H9 (cell line): ENCODE measurements around the gene LNPEP. TPM values are rescaled to one million over a fixed set of nuclear protein-coding genes. Genes with fewer than 3 reads are reported as not detected.

ENCODE experiments used
- DNase-seq: peaks from one replicate; pipeline ENCODE4 v3.0.0-alpha.2; 2017
- H2AFZ ChIP-seq: one replicate; pipeline ENCODE4 v1.6.1; 2013; ENCODE audit warnings: mild to moderate bottlenecking, low read length, control low read depth, moderate library complexity
- H2AK5ac ChIP-seq: 2 replicates; pipeline ENCODE4 v1.6.1; 2013; ENCODE audit warnings: low read length, control low read depth, mixed read lengths; ENCODE audit not compliant: insufficient read length
- H2BK120ac ChIP-seq: one replicate; pipeline ENCODE4 v1.6.1; 2013; ENCODE audit warnings: low read depth, mild to moderate bottlenecking, low read length, control low read depth, inconsistent platforms; ENCODE audit not compliant: poor library complexity, severe bottlenecking
- H2BK12ac ChIP-seq: 2 replicates; pipeline ENCODE4 v1.6.1; 2013; ENCODE audit warnings: low read length, control low read depth, mixed read lengths, low read depth; ENCODE audit not compliant: insufficient read length
- H2BK15ac ChIP-seq: 2 replicates; pipeline ENCODE4 v1.6.1; 2013; ENCODE audit warnings: low read depth, low read length, control low read depth
- H2BK20ac ChIP-seq: one replicate; pipeline ENCODE4 v1.6.1; 2013; ENCODE audit warnings: low read depth, mild to moderate bottlenecking, low read length, control low read depth, inconsistent platforms; ENCODE audit not compliant: poor library complexity, severe bottlenecking
- H2BK5ac ChIP-seq: 2 replicates; pipeline ENCODE4 v1.6.1; 2013; ENCODE audit warnings: low read length, control low read depth, mixed read lengths; ENCODE audit not compliant: insufficient read length
- H3K14ac ChIP-seq: 2 replicates; pipeline ENCODE4 v1.6.1; 2013; ENCODE audit warnings: low read length, control low read depth; ENCODE audit not compliant: insufficient read depth
- H3K18ac ChIP-seq: 2 replicates; pipeline ENCODE4 v1.6.1; 2013; ENCODE audit warnings: low read depth, mild to moderate bottlenecking, mixed read lengths, low read length, control low read depth; ENCODE audit not compliant: insufficient read length
- H3K23ac ChIP-seq: 2 replicates; pipeline ENCODE4 v1.6.1; 2013; ENCODE audit warnings: low read length, control low read depth, mixed read lengths, low read depth; ENCODE audit not compliant: insufficient read length
- H3K23me2 ChIP-seq: 2 replicates; pipeline ENCODE4 v1.6.1; 2013; ENCODE audit warnings: low read depth, mild to moderate bottlenecking, mixed read lengths, low read length, control low read depth; ENCODE audit not compliant: insufficient read length, poor library complexity, severe bottlenecking
- H3K27ac ChIP-seq: 2 replicates; pipeline ENCODE4 v1.5.1; 2013; ENCODE audit warnings: low read length, control low read depth, mixed read lengths, low read depth; ENCODE audit not compliant: insufficient read length
- H3K27me3 ChIP-seq: 2 replicates; pipeline ENCODE4 v1.6.1; 2013; ENCODE audit warnings: low read length, control low read depth, inconsistent platforms; ENCODE audit not compliant: insufficient read depth
- H3K4ac ChIP-seq: 2 replicates; pipeline ENCODE4 v1.6.1; 2013; ENCODE audit warnings: low read depth, mild to moderate bottlenecking, control low read depth, inconsistent platforms, low read length, moderate library complexity
- H3K4me1 ChIP-seq: 2 replicates; pipeline ENCODE4 v1.6.1; 2013; ENCODE audit warnings: low read length, control low read depth, inconsistent platforms; ENCODE audit not compliant: insufficient read depth
- H3K4me2 ChIP-seq: 2 replicates; pipeline ENCODE4 v1.6.1; 2013; ENCODE audit warnings: low read length, control low read depth, mixed read lengths; ENCODE audit not compliant: insufficient read length, insufficient read depth
- H3K56ac ChIP-seq: 2 replicates; pipeline ENCODE4 v1.6.1; 2013; ENCODE audit warnings: low read depth, mild to moderate bottlenecking, mixed read lengths, low read length, control low read depth; ENCODE audit not compliant: insufficient read length
- H3K79me1 ChIP-seq: 2 replicates; pipeline ENCODE4 v1.6.1; 2013; ENCODE audit warnings: low read depth, mild to moderate bottlenecking, moderate library complexity, low read length, control low read depth, inconsistent platforms; ENCODE audit not compliant: insufficient read depth, poor library complexity, severe bottlenecking
- H3K79me2 ChIP-seq: 2 replicates; pipeline ENCODE4 v1.6.1; 2013; ENCODE audit warnings: low read length, control low read depth, inconsistent platforms; ENCODE audit not compliant: insufficient read depth
- H3K9ac ChIP-seq: 2 replicates; pipeline ENCODE4 v1.6.1; 2013; ENCODE audit warnings: low read length, control low read depth, mixed read lengths; ENCODE audit not compliant: insufficient read length; ENCODE audit errors: extremely low read depth
- H3K9me3 ChIP-seq: one replicate; pipeline ENCODE4 v1.6.1; 2013; ENCODE audit warnings: low read depth, low read length, inconsistent platforms; ENCODE audit not compliant: control insufficient read depth
- H3T11ph ChIP-seq: one replicate; pipeline ENCODE4 v1.6.1; 2013; ENCODE audit warnings: mild to moderate bottlenecking, low read length, control low read depth, inconsistent platforms
- H4K20me1 ChIP-seq: one replicate; pipeline ENCODE4 v1.6.1; 2013; ENCODE audit not compliant: control insufficient read depth, insufficient read length, insufficient read depth
- H4K5ac ChIP-seq: 2 replicates; pipeline ENCODE4 v1.6.1; 2013; ENCODE audit warnings: low read depth, mild to moderate bottlenecking, mixed read lengths, low read length, control low read depth; ENCODE audit not compliant: insufficient read length
- H4K8ac ChIP-seq: replicated peaks from 2 replicates; pipeline ENCODE4 v1.6.1; 2013; ENCODE audit warnings: low read length, control low read depth, mixed read lengths, low read depth; ENCODE audit not compliant: insufficient read length
- H4K91ac ChIP-seq: 2 replicates; pipeline ENCODE4 v1.6.1; 2013; ENCODE audit warnings: low read depth, mild to moderate bottlenecking, moderate library complexity, mixed read lengths, low read length, control low read depth; ENCODE audit not compliant: insufficient read length
- H3K27ac Mint-ChIP-seq, 3 experiments: 2 replicates in 2 of 3; 3 replicates in 1 of 3; pipeline ENCODE4 v1.8.0; 2020 to 2021; ENCODE audit warnings: mixed read lengths in 3 of 3, mild to moderate bottlenecking in 1 of 3, moderate library complexity in 1 of 3
- H3K27me3 Mint-ChIP-seq: 2 replicates; pipeline ENCODE4 v1.8.0; 2021; ENCODE audit warnings: low read depth, mild to moderate bottlenecking, moderate library complexity, mixed read lengths
- H3K36me3 Mint-ChIP-seq, 3 experiments: 2 replicates in 2 of 3; 3 replicates in 1 of 3; pipeline ENCODE4 v1.8.0; 2020 to 2021; ENCODE audit warnings: low read depth in 3 of 3, mixed read lengths in 3 of 3; ENCODE audit not compliant: insufficient read depth in 1 of 3
- H3K4me1 Mint-ChIP-seq, 2 experiments: 2 replicates each; pipeline ENCODE4 v1.8.0; 2020; ENCODE audit warnings: mixed read lengths in 2 of 2
- H3K4me3 Mint-ChIP-seq, 2 experiments: 2 replicates in 1 of 2; 3 replicates in 1 of 2; pipeline ENCODE4 v1.8.0; 2020 to 2021; ENCODE audit warnings: mild to moderate bottlenecking in 2 of 2, mixed read lengths in 2 of 2, moderate library complexity in 1 of 2
- H3K9me3 Mint-ChIP-seq, 2 experiments: 2 replicates in 1 of 2; 3 replicates in 1 of 2; pipeline ENCODE4 v1.8.0; 2020; ENCODE audit warnings: mild to moderate bottlenecking in 2 of 2, mixed read lengths in 2 of 2, moderate library complexity in 1 of 2
- WGBS: extraction: QIAGEN DNeasy Blood & Tissue Kit; methylation state at CpG from one replicate; pipeline ENCODE4 v1.1.7; 2013; ENCODE audit warnings: missing lambda C conversion rate, low lambda C conversion rate, mixed read lengths; ENCODE audit not compliant: insufficient read length; ENCODE audit errors: extremely low coverage; 5-methylcytosine and 5-hydroxymethylcytosine counted together
- total RNA-seq: library from RNA; stranded (reverse); gene quantifications from 2 replicates; pipeline ENCODE4 v1.2.1, GENCODE V29; 2021
- TF ChIP-seq, protein P1 (sequence below): fragments of 200-600 bp; sonication (generic); conservative IDR thresholded peaks from 3 replicates; pipeline ENCODE4 v1.8.0; 2021; ENCODE audit warnings: antibody characterized with exemption, mild to moderate bottlenecking

Gene LNPEP
- total RNA-seq, 1 experiment from 2014 or later = 4.1 TPM

DNA sequence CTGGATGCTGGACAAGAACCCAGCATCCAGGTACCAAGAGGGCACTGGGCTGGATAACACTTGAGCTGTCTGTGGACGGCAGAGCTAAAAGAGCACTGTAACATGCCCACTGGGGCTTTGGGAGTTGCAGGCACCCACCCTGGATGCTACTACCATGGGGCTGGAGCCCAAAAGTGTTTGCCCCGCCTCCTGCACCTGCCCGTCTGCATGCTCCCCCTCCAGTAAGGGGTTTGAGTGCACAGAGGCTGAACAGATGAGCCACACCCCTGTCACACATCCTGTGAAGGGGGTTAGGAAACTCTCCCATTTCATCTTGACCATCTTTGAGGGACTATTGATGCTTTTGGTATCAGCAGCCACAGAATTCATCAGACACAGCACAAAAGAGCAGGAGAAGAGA, 137.5 kb downstream of the LNPEP start:
- H3K23me2 ChIP-seq = no peaks in the 10 kb centered on the region
- Mint-ChIP-seq H3K4me1 (no peaks in the 10 kb centered on the region; a peak in 1 of 4 replicates), H3K27me3 (no peaks in the 10 kb centered on the region), H3K4me3 (no peak overlapping the region), H3K27ac (no peak overlapping the region), H3K9me3 (no peaks in the 10 kb centered on the region), H3K36me3 (no peaks in the 10 kb centered on the region; a peak in 1 of 7 replicates)
- H3K4ac ChIP-seq = no peak overlapping the region
- no CpG with 5 or more reads among the region's 3 CpGs for WGBS
- H4K5ac ChIP-seq = no peak overlapping the region
- H4K8ac ChIP-seq = no peak overlapping the region
- no peaks in the 10 kb centered on the region for H3K79me1 ChIP-seq
- TF ChIP-seq, protein P1, sequence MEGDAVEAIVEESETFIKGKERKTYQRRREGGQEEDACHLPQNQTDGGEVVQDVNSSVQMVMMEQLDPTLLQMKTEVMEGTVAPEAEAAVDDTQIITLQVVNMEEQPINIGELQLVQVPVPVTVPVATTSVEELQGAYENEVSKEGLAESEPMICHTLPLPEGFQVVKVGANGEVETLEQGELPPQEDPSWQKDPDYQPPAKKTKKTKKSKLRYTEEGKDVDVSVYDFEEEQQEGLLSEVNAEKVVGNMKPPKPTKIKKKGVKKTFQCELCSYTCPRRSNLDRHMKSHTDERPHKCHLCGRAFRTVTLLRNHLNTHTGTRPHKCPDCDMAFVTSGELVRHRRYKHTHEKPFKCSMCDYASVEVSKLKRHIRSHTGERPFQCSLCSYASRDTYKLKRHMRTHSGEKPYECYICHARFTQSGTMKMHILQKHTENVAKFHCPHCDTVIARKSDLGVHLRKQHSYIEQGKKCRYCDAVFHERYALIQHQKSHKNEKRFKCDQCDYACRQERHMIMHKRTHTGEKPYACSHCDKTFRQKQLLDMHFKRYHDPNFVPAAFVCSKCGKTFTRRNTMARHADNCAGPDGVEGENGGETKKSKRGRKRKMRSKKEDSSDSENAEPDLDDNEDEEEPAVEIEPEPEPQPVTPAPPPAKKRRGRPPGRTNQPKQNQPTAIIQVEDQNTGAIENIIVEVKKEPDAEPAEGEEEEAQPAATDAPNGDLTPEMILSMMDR = no peak
- H3K9me3 ChIP-seq = no peaks in the 10 kb centered on the region
- no peak overlapping the region for H2BK20ac ChIP-seq
- H2BK120ac ChIP-seq = no peak overlapping the region
- no peak overlapping the region for H3K14ac ChIP-seq
- H3K23ac ChIP-seq = no peak overlapping the region
- no peak overlapping the region for H2BK12ac ChIP-seq
- H3K4me2 ChIP-seq = no peak overlapping the region
- H4K91ac ChIP-seq = no peak overlapping the region
- H2BK15ac ChIP-seq = no peak overlapping the region
- 0 out of 2 replicates have a peak, but pooled peaks cover 3% of the 10 kb centered on the region for H3K4me1 ChIP-seq
- H3T11ph ChIP-seq = no peak overlapping the region
- no peak overlapping the region for H3K56ac ChIP-seq
- DNase-seq = no peak
- no peak overlapping the region for H2BK5ac ChIP-seq
- H3K18ac ChIP-seq = no peak overlapping the region
- no peak overlapping the region for H3K9ac ChIP-seq
- H4K20me1 ChIP-seq = no peaks in the 10 kb centered on the region
- no peak overlapping the region for H2AK5ac ChIP-seq
- H2AFZ ChIP-seq = no peak overlapping the region
- no peaks in the 10 kb centered on the region for H3K27me3 ChIP-seq
- no peaks in the 10 kb centered on the region for H3K79me2 ChIP-seq
- H3K27ac ChIP-seq = no peak overlapping the region
